GM21737 (cell line): Measurements from ENCODE around the gene DEPP1.

ENCODE experiments used
- ATAC-seq: cut with Tn5 transposase; IDR thresholded peaks from one replicate; pipeline ENCODE4 v1.9.1; 2021; ENCODE audit warnings: mild to moderate bottlenecking, moderate library complexity; ENCODE audit not compliant: unreplicated experiment

The DEPP1 gene

GRCh38 chr10:44980309-44981171 is 1.9 kb upstream of the DEPP1 start:
- ATAC-seq = no peak

GRCh38 chr10:44979281-44980191 is 927 bp upstream of the DEPP1 start:
- ATAC-seq = no peak

- no peak for ATAC-seq
Measured at GRCh38 chr10:44978213-44978569, 418 bp downstream of the DEPP1 start.

DNA sequence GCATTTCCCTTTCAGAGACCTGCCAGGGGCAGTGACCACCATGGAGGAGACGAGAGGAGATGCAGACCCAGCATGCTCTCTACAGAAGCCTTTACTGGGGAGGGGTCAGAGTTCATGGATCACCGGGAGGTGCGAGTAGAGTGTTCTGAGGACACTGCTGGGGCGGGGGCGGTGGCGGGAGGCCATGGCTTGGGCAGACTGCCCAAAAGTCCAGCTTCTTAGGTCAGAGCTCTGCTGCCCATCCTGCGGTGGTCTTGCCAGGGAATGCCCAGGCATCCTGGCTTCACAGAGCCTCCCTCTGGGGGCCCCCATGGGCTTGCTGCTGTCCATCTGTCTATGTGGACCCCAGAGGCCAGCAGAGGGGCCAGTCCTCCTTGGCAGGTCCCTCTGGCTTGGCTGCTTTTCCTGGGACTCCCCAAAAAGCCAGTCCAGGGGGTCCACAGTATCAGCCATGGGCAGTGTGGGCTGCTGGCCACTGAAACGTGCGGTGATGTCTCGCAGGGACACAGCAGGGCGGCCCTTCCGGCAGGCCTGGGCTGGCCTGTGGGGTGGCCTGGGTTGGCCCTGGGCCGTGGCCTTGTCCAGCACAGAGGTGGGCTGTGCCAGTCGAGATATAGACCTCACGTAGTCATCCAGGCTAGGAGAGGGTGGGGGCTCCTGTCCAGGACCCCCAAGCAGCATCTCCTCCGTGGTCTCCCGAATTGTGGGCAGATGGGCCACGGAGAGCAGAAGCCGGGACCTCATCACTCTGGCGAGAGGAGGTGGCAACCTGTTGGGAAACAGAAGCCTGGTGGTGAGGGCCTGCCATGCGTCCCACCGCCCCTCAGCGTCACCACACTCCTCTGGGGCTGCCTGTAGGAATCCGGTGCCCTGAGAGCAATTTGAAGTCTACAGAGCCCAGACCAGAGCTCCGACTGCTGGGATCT is 1.1 kb downstream of the DEPP1 start:
- no peak for ATAC-seq

GRCh38 chr10:44976352-44977198 is 2.0 kb downstream of the DEPP1 start:
- no peak for ATAC-seq

GRCh38 chr10:44975431-44976331 is 2.9 kb downstream of the DEPP1 start:
- ATAC-seq = no peak

DNA sequence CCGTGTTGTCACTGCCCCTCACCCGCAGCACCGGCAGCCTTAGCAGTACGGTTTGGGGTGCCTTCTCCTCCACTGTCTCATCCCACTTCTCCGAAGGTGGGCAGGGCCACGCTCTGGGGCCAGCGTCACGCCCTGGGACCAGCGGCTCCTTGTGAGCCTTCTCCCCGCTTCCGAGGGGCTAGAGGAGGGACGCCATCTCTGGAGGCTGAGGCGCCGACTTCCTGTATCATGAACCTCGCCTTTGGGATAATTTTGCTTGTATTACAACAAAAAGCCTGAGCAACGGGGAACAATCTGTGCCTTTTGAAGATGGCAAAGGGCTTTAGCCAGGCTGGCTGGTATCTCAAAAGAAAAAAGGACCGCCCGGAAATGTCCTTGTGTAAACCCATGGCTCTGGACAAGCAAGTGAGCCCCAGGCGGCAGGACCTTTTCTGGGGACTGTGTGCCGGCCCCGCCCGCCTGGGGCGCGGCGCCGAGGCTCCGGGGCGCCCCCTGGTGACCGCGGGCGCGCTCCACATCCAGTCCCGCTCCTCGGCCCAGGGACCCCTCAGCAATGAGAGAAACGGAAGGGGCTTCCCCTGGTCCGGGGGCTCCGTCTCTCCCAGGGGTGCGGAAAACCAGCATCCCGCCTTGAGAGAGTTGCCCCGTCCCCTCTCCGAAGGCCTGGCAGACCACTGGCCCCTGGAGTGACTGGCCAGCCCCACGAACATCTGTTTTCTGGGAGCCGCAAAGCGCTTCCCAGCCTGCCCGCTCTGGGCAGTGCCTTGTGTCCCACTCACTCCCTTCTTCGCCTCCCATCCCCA is 3.8 kb downstream of the DEPP1 start:
- ATAC-seq = peak; percentile 73

GRCh38 chr10:44974082-44974627 is 4.5 kb downstream of the DEPP1 start:
- ATAC-seq = no peak

GRCh38 chr10:44973323-44974081 is 5.1 kb downstream of the DEPP1 start:
- ATAC-seq = no peak

DNA sequence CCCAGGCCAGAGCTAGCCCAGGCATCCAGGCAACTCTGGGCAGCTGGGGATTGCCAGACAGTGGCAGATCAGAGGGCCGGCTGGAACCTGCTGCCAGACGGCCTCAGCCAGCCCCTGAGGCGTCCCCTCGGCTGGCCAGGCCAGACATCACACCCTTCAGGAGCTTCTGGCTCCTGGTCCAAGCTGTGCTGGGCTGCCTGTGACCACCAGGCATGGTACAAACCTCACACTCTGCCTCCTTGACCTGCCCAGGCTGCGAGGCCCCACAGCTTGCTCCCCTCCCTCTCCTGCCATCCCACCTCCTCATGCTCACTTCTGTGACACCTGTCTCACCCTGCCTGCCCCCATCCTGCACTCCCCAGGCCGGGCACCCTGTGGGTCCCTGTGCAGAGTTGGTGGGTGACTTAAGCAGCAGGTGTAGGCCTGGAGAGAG is 5.7 kb downstream of the DEPP1 start:
- ATAC-seq = no peak

- no peak for ATAC-seq
Measured at GRCh38 chr10:44971935-44972757, 6.5 kb downstream of the DEPP1 start.

- no peak for ATAC-seq
Measured at GRCh38 chr10:44971434-44971833, 7.2 kb downstream of the DEPP1 start.

GRCh38 chr10:44970812-44971395 is 7.7 kb downstream of the DEPP1 start:
- no peak for ATAC-seq

GRCh38 chr10:44969854-44970253 is 8.8 kb downstream of the DEPP1 start:
- no peak for ATAC-seq

DNA sequence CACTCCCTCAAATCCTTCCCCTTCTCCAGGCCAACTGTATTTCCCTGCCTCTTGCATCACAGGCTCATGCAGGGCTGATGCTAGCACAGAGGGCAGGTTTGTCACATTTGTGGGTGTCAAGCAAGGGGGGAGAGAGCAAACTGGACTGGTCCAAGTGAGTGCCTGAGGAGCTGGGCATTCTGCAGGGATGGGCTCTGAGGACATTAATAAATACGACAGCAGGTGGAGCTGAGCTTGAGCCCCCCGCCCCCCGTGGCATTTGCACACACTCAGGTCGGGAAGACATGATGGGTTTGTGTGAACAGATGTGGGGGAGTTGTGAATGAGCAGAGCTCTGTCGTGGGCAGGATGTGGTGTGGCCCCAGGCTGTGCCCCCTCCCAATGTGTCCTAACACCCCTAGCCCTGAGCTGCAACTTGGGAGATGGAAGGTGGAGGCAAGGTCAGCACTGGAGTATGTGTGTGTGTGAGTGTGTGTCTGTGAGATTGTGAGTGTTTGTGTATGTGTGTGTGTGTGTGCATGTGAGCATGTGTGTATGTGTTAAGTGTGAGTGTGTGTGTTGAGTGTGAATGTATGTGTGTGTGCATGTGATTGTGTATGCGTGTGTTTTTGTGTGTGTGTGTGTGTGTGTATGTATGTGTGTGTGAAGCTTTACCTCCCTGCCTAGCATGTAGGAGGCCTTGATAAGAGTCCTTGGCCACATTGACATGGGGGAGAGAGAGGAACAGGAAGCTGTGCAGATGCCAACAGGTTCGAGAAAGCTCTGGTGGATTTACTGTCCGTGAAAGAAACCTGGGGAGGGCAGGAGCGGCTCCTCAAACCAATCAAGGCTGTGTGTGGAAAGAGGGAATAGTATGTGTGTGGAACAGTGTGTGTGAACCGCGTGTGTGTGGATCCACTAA is 9.9 kb downstream of the DEPP1 start:
- no peak for ATAC-seq
